ENCODE results near the gene PSD.

PSD gene

DNA sequence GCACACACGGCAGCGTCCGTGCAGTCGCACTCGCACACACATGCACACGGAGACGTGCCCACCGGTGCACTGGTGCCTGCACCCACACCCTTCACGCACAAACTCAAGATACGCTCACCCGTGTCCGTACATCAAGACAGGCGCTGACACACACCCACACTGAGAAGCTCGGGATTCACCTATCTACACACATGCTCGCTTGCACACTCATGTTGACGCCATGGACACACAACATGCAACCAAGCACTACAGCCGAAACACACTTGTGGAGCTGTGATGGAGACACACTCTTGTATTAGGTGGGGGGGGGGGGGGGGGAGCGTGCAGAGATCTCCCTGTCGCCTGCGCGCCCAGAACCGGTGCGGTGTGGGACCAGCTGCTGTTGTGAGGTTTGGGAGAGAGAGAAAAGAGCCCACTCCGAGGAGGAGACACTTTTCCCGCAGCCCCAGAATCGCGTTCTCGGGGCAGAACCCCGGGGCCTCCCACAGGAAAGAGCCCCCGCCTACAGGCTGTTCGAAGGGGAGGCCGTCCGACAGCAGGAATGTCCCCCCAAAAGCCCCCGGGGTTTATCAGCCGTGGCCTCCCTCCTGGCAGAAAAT, 23.7 kb downstream of the PSD start (continued):
- no peak for TF ChIP-seq ZNF510 (tag by site-specific recombination; IDR thresholded peaks at IDR 0.05; ENCODE audit: insufficient replicate concordance)
- TF ChIP-seq, protein P1, sequence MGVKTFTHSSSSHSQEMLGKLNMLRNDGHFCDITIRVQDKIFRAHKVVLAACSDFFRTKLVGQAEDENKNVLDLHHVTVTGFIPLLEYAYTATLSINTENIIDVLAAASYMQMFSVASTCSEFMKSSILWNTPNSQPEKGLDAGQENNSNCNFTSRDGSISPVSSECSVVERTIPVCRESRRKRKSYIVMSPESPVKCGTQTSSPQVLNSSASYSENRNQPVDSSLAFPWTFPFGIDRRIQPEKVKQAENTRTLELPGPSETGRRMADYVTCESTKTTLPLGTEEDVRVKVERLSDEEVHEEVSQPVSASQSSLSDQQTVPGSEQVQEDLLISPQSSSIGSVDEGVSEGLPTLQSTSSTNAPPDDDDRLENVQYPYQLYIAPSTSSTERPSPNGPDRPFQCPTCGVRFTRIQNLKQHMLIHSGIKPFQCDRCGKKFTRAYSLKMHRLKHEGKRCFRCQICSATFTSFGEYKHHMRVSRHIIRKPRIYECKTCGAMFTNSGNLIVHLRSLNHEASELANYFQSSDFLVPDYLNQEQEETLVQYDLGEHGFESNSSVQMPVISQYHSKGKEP (tag by site-specific recombination; IDR thresholded peaks at IDR 0.05): no peak
- TF ChIP-seq HOXA7 (CRISPR knock-in tag; IDR thresholded peaks at IDR 0.05; ENCODE audit: borderline replicate concordance): no peak
- no peak for TF ChIP-seq ZNF621 (tag by site-specific recombination; IDR thresholded peaks at IDR 0.05)
- TF ChIP-seq ZNF140 (tag by site-specific recombination; IDR thresholded peaks at IDR 0.05): no peak
- no peak for TF ChIP-seq ZBTB20 (tag by site-specific recombination; IDR thresholded peaks at IDR 0.05)
- peak; percentile 74; the same call in 1 of the 2 replicates for TF ChIP-seq ZNF600 (tag by site-specific recombination; IDR thresholded peaks at IDR 0.05)
- no peak for TF ChIP-seq ZNF624 (tag by site-specific recombination; IDR thresholded peaks at IDR 0.05)
- TF ChIP-seq, protein P2, sequence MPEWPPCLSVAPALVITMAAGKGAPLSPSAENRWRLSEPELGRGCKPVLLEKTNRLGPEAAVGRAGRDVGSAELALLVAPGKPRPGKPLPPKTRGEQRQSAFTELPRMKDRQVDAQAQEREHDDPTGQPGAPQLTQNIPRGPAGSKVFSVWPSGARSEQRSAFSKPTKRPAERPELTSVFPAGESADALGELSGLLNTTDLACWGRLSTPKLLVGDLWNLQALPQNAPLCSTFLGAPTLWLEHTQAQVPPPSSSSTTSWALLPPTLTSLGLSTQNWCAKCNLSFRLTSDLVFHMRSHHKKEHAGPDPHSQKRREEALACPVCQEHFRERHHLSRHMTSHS (tag by site-specific recombination; IDR thresholded peaks at IDR 0.05): no peak
- TF ChIP-seq TCF7L2 (IDR thresholded peaks at IDR 0.05; ENCODE audit: borderline replicate concordance, low read depth, low read length): no peak
- TF ChIP-seq ZNF214 (tag by site-specific recombination; IDR thresholded peaks at IDR 0.05; ENCODE audit: borderline replicate concordance): no peak
- no peak for TF ChIP-seq TRIM28 (IDR thresholded peaks at IDR 0.05; ENCODE audit: borderline replicate concordance, low read length)
- no peak for TF ChIP-seq ZNF626 (tag by site-specific recombination; IDR thresholded peaks at IDR 0.05)
- TF ChIP-seq, protein P3, sequence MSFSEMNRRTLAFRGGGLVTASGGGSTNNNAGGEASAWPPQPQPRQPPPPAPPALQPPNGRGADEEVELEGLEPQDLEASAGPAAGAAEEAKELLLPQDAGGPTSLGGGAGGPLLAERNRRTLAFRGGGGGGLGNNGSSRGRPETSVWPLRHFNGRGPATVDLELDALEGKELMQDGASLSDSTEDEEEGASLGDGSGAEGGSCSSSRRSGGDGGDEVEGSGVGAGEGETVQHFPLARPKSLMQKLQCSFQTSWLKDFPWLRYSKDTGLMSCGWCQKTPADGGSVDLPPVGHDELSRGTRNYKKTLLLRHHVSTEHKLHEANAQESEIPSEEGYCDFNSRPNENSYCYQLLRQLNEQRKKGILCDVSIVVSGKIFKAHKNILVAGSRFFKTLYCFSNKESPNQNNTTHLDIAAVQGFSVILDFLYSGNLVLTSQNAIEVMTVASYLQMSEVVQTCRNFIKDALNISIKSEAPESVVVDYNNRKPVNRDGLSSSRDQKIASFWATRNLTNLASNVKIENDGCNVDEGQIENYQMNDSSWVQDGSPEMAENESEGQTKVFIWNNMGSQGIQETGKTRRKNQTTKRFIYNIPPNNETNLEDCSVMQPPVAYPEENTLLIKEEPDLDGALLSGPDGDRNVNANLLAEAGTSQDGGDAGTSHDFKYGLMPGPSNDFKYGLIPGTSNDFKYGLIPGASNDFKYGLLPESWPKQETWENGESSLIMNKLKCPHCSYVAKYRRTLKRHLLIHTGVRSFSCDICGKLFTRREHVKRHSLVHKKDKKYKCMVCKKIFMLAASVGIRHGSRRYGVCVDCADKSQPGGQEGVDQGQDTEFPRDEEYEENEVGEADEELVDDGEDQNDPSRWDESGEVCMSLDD (tag by site-specific recombination; IDR thresholded peaks at IDR 0.05): no peak
- TF ChIP-seq KLF16 (tag by site-specific recombination; IDR thresholded peaks at IDR 0.05): 0 out of 2 replicates have a peak, but pooled peaks have one; percentile 8
- TF ChIP-seq ZNF10 (tag by site-specific recombination; IDR thresholded peaks at IDR 0.05): no peak
- TF ChIP-seq, protein P4, sequence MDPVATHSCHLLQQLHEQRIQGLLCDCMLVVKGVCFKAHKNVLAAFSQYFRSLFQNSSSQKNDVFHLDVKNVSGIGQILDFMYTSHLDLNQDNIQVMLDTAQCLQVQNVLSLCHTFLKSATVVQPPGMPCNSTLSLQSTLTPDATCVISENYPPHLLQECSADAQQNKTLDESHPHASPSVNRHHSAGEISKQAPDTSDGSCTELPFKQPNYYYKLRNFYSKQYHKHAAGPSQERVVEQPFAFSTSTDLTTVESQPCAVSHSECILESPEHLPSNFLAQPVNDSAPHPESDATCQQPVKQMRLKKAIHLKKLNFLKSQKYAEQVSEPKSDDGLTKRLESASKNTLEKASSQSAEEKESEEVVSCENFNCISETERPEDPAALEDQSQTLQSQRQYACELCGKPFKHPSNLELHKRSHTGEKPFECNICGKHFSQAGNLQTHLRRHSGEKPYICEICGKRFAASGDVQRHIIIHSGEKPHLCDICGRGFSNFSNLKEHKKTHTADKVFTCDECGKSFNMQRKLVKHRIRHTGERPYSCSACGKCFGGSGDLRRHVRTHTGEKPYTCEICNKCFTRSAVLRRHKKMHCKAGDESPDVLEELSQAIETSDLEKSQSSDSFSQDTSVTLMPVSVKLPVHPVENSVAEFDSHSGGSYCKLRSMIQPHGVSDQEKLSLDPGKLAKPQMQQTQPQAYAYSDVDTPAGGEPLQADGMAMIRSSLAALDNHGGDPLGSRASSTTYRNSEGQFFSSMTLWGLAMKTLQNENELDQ (tag by site-specific recombination; IDR thresholded peaks at IDR 0.05; ENCODE audit: low read depth): no peak

DNA sequence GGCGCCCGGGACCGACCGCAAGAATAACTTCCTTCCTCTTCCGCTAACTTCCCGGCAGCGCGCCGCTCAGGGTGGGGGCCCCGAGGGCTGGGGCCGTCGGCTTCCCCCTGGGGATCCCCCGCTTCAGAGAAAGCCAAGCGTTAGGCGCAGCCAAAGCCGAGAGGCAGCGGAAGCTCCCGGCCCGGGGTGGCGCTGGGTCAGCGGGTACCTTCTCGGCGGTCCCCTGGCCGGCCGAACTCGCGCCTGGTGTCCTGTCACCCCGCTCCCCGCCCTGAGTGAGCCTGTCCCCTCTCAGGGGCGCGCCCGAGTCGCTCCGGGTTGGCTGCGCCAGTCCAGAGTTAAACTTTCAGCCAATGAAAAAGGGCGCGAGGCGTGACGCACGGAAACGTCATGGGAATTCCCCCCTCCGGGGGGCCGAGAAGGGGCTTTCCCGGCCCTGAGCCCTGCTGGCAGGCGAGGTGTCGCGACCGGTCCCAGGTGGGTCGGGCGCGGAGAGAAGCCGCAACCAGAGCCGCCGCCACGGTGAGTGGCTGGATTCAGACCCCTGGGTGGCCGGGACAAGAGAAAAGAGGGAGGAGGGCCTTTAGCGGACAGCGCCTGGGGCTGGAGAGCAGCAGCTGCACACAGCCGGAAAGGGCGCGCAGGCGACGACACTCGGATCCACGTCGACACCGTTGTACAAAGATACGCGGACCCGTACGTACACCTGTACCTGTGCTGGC, 24.3 kb downstream of the PSD start:
- H3K4me1 ChIP-seq (ENCODE audit: control insufficient read depth, insufficient read depth, low read length): peaks cover 5% of the 10 kb centered on the region; the same call in 1 of the 2 replicates
- CTCF ChIA-PET: interaction anchor here (0.6 to 4.5 kb wide), 27 partner anchors 11 to 284 kb away, joined by 3 to 57 read pairs (median 4); partner anchors contain the start of genes CUEDC2 and FBXL15
- no peak overlapping the region; the same call in 1 of the 2 replicates for H3K27ac ChIP-seq (ENCODE audit: extremely low read depth, low read depth, low read length)
- TF ChIP-seq ZNF146 (tag by site-specific recombination; IDR thresholded peaks at IDR 0.05) (peak; percentile 11; the same call in 1 of the 2 replicates), ZEB2 (tag by site-specific recombination; IDR thresholded peaks at IDR 0.05) (peak; percentile 87), ZNF571 (tag by site-specific recombination; IDR thresholded peaks at IDR 0.05) (no peak), PRDM1 (tag by site-specific recombination; IDR thresholded peaks at IDR 0.05) (no peak), ZNF24 (tag by site-specific recombination; IDR thresholded peaks at IDR 0.05) (0 out of 2 replicates have a peak, but pooled peaks have one; percentile 75), SCRT2 (tag by site-specific recombination; IDR thresholded peaks at IDR 0.05) (no peak), ZNF629 (tag by site-specific recombination; IDR thresholded peaks at IDR 0.05) (peak; percentile 100)
- TF ChIP-seq, protein P5, sequence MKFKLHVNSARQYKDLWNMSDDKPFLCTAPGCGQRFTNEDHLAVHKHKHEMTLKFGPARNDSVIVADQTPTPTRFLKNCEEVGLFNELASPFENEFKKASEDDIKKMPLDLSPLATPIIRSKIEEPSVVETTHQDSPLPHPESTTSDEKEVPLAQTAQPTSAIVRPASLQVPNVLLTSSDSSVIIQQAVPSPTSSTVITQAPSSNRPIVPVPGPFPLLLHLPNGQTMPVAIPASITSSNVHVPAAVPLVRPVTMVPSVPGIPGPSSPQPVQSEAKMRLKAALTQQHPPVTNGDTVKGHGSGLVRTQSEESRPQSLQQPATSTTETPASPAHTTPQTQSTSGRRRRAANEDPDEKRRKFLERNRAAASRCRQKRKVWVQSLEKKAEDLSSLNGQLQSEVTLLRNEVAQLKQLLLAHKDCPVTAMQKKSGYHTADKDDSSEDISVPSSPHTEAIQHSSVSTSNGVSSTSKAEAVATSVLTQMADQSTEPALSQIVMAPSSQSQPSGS (tag by site-specific recombination; IDR thresholded peaks at IDR 0.05; ENCODE audit: low read depth): peak; percentile 48
- TF ChIP-seq, protein P6, sequence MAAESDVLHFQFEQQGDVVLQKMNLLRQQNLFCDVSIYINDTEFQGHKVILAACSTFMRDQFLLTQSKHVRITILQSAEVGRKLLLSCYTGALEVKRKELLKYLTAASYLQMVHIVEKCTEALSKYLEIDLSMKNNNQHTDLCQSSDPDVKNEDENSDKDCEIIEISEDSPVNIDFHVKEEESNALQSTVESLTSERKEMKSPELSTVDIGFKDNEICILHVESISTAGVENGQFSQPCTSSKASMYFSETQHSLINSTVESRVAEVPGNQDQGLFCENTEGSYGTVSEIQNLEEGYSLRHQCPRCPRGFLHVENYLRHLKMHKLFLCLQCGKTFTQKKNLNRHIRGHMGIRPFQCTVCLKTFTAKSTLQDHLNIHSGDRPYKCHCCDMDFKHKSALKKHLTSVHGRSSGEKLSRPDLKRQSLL (tag by site-specific recombination; IDR thresholded peaks at IDR 0.05): no peak

More for the DNA sequence above, 24.3 kb downstream of the PSD start:
- POLR2A ChIA-PET: interaction anchor here (0.5 to 2.4 kb wide), 7 partner anchors 9 to 262 kb away, joined by 3 to 8 read pairs (median 3); partner anchors contain the start of genes CUEDC2 and FBXL15
- Histone ChIP-seq H3K36me3 (ENCODE audit: control insufficient read depth in 2 of 2, insufficient read depth in 1 of 2, low read length in 2 of 2) (peaks cover 0 to 11% of the 10 kb centered on the region in 2 experiments; a peak in 1 of 3 replicates), H3K4me3 (ENCODE audit: low read depth, low read length) (peak overlapping the region; percentile 58), H3K9me3 (ENCODE audit: control insufficient read depth, insufficient read depth, low read depth, low read length) (no peaks in the 10 kb centered on the region)

All from HEK293 (cell line).